Gastroesophageal sphincter (tissue), 4 donors: ENCODE results near the gene CLIC6. TPM values are rescaled to one million over a fixed set of nuclear protein-coding genes. Genes with fewer than 3 reads are reported as not detected.

Source experiments
- ATAC-seq: fragments of 150-250 bp; one replicate; pipeline ENCODE4 v1.9.1; 2016; ENCODE audit warnings: mild to moderate bottlenecking, moderate library complexity
- H3K27ac ChIP-seq, 4 donors: fragments of 200-600 bp; sonication (generic) in 3 of 4; 1 replicate in 3 of 4; 2 replicates in 1 of 4; pipeline ENCODE4 v1.5.1; 2016 to 2019
- H3K27me3 ChIP-seq: fragments of 200-600 bp; sonication (generic); one replicate; pipeline ENCODE4 v1.5.1; 2019
- H3K36me3 ChIP-seq, 2 donors: fragments of 200-600 bp; sonication (generic); one replicate each; pipeline ENCODE4 v1.5.1; 2019; ENCODE audit warnings: control low read depth in 1 of 2
- H3K4me1 ChIP-seq, 3 donors: fragments of 200-600 bp; sonication (generic); 1 replicate in 2 of 3; 2 replicates in 1 of 3; pipeline ENCODE4 v1.5.1; 2016 to 2019; ENCODE audit warnings: control low read depth in 2 of 3
- H3K4me3 ChIP-seq, 2 donors: fragments of 200-600 bp; sonication (generic); one replicate each; pipeline ENCODE4 v1.5.1; 2019; ENCODE audit warnings: mild to moderate bottlenecking in 1 of 2, moderate library complexity in 1 of 2
- H3K9me3 ChIP-seq, 3 donors: fragments of 200-600 bp; sonication (generic); one replicate each; pipeline ENCODE4 v1.5.1; 2017 to 2019; ENCODE audit warnings: control low read depth in 2 of 3
- EP300 ChIP-seq: sonication (generic); formaldehyde crosslinking; IDR thresholded peaks from one replicate; pipeline ENCODE4 v1.6.1; 2017; ENCODE audit warnings: antibody characterized with exemption, mild to moderate bottlenecking
- POLR2A ChIP-seq, 2 donors: fragments of 450-650 bp; IDR thresholded peaks; one replicate each; pipeline ENCODE4 v1.6.1; 2017; ENCODE audit warnings: antibody characterized with exemption in 2 of 2, mild to moderate bottlenecking in 2 of 2, moderate library complexity in 1 of 2
- POLR2AphosphoS5 ChIP-seq: sonication (generic); formaldehyde crosslinking; IDR thresholded peaks from one replicate; pipeline ENCODE4 v1.6.1; 2017; ENCODE audit warnings: antibody characterized with exemption
- WGBS, 2 donors: methylation state at CpG; one replicate each; pipeline ENCODE4 v1.1.5; 2018; ENCODE audit warnings: low coverage in 1 of 2; 5-methylcytosine and 5-hydroxymethylcytosine counted together
- total RNA-seq, 4 donors: library from RNA; depleted of rRNA; stranded (reverse); fragments of >200 nt; gene quantifications; one replicate each; pipeline ENCODE4 v1.1.0, GENCODE V29; 2016
- TF ChIP-seq, protein P1 (sequence below), 4 experiments: fragments of 200-600 bp in 2 of 4; fragments of 450-650 bp in 2 of 4; sonication (generic) in 1 of 4; IDR thresholded peaks; one replicate each; pipeline ENCODE4 v1.5.1; 2017 to 2019; ENCODE audit warnings: antibody characterized with exemption in 4 of 4, mild to moderate bottlenecking in 2 of 4, moderate library complexity in 2 of 4

The CLIC6 gene
- total RNA-seq, 4 donors from 2014 or later: 0.54 to 4.6 (median 0.66) TPM

DNA sequence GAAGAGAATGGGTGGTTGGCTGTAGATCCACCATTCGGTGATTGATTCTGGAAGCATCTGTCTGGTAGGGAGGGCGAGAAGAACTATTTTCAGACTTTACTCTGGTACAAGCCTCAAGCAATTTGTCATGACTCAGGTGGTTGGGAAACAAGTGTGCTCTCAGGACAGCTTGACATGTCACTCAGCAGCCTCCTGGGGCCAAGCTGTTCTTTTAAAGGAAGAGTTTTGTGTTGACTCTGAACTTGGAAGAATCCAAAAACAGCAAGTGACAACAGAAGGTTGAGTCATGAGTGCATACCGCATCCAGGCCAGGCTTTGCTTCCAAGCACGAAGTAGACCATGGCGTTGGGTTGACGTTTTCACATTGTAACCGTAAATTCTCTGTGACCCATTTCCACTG, 65.9 kb downstream of the CLIC6 start:
- Histone ChIP-seq H3K27me3 (peaks cover 16% of the 10 kb centered on the region), H3K4me3 (no peak overlapping the region), H3K27ac (no peak overlapping the region), H3K4me1 (no peaks in the 10 kb centered on the region), H3K9me3 (no peaks in the 10 kb centered on the region), H3K36me3 (no peaks in the 10 kb centered on the region)
- no peak for TF ChIP-seq POLR2A (IDR thresholded peaks at IDR 0.05)
- TF ChIP-seq EP300: no peak
- TF ChIP-seq, protein P1, sequence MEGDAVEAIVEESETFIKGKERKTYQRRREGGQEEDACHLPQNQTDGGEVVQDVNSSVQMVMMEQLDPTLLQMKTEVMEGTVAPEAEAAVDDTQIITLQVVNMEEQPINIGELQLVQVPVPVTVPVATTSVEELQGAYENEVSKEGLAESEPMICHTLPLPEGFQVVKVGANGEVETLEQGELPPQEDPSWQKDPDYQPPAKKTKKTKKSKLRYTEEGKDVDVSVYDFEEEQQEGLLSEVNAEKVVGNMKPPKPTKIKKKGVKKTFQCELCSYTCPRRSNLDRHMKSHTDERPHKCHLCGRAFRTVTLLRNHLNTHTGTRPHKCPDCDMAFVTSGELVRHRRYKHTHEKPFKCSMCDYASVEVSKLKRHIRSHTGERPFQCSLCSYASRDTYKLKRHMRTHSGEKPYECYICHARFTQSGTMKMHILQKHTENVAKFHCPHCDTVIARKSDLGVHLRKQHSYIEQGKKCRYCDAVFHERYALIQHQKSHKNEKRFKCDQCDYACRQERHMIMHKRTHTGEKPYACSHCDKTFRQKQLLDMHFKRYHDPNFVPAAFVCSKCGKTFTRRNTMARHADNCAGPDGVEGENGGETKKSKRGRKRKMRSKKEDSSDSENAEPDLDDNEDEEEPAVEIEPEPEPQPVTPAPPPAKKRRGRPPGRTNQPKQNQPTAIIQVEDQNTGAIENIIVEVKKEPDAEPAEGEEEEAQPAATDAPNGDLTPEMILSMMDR (IDR thresholded peaks at IDR 0.05): no peak
- no peak for TF ChIP-seq POLR2AphosphoS5
- 90 to 92% methylated on average over 6 to 7 of the region's 7 CpGs for WGBS, 2 donors
- no peak for ATAC-seq

DNA sequence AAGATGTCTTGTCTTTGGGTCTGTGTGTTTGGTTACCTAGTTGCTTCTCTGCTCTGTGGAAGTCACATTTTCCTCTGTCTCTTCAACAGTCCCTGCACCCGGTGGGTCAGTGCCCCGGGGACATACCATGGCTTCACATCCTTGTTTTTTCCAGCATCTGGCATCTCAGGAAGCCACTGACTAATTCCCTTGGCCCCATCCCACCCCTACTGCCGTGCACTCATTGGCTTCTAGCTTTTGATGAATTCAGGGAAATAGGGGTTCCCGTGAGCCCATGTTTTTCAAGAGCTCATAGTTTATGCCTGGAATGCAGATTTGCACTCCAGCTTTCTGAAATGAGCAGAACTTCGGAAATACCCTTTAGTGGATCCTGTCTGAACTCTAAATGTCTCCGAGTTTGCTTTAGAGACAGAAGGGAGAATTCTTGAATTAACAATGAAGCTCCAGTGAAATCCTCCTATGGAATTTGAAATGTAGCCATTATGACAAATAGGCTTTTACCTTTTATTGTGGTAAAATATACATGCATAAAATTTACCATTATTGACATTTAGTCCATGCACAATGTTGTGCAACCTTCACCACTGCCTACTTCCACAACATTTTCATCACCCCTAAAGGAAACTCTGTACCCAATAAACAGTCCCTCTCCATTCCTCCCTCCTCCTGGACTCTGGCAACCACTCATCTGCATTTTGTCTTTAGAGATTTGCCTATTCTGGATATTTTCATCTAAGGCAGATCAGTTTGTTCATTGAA, 67.5 kb downstream of the CLIC6 start:
- no peaks in the 10 kb centered on the region for H3K9me3 ChIP-seq
- TF ChIP-seq POLR2AphosphoS5 (no peak), POLR2A (IDR thresholded peaks at IDR 0.05) (no peak), EP300 (no peak)
- TF ChIP-seq, protein P1 (IDR thresholded peaks at IDR 0.05): no peak
- H3K27me3 ChIP-seq: peaks cover 21% of the 10 kb centered on the region
- no peaks in the 10 kb centered on the region for H3K36me3 ChIP-seq
- no peak overlapping the region for H3K27ac ChIP-seq
- WGBS, 2 donors: 60 to 65% methylated on average over 3 to 5 of the region's 6 CpGs
- ATAC-seq: no peak
- H3K4me1 ChIP-seq: no peaks in the 10 kb centered on the region
- no peak overlapping the region for H3K4me3 ChIP-seq

DNA sequence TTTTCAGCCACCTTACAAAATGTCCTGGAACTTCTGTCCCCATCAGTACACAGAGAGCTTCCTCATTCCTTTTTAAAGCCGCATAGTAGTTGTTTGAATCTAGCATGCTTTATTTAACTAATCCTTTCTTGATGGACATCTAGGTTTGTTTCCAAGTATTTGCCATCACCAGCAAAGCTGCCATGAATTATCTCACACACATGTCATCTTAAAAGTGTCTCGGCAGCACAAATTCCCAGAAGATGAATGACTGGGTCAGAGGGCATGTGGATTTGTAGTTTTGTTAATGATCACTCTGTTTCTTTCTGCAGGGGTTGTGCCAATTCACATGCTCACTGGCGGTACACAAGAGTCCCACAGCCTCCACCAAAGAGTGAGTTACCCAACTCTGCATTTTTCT, 68.3 kb downstream of the CLIC6 start:
- TF ChIP-seq, protein P1 (IDR thresholded peaks at IDR 0.05): no peak
- peak; percentile 49 for TF ChIP-seq POLR2AphosphoS5
- Histone ChIP-seq H3K4me1 (no peaks in the 10 kb centered on the region), H3K36me3 (no peaks in the 10 kb centered on the region), H3K27ac (no peak overlapping the region), H3K4me3 (no peak overlapping the region), H3K27me3 (peaks cover 25% of the 10 kb centered on the region), H3K9me3 (no peaks in the 10 kb centered on the region)
- 19% methylated on average over 3 of the region's 3 CpGs for WGBS, 2 donors
- ATAC-seq: no peak

DNA sequence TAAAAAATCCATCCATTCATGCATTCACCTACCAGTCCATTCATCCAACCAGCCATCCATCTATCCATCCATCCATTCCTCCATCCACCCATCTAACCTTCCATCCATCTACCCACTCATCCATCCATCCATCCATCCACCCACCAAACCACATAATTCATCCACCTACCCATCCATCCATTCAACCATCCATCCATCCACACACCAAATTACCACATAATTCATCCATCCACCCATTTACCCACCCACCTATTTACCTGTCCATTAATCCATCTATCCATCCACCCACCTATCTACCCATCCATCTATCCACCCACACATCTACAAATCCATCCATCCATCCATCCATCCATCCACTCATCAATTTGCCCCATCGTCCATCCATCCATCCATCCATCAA, 71.4 kb downstream of the CLIC6 start:
- Histone ChIP-seq H3K27ac (no peak overlapping the region), H3K9me3 (no peaks in the 10 kb centered on the region), H3K4me1 (peaks cover 0 to 5% (median 0%) of the 10 kb centered on the region in 3 donors), H3K36me3 (no peaks in the 10 kb centered on the region), H3K27me3 (peaks cover 40% of the 10 kb centered on the region), H3K4me3 (no peak overlapping the region)
- 81 to 100% methylated on average over 1 of the region's 1 CpG for WGBS, 2 donors
- TF ChIP-seq, protein P1 (IDR thresholded peaks at IDR 0.05): no peak
- no peak for TF ChIP-seq EP300
- no peak for TF ChIP-seq POLR2AphosphoS5
- no peak for TF ChIP-seq POLR2A (IDR thresholded peaks at IDR 0.05)
- ATAC-seq: no peak

DNA sequence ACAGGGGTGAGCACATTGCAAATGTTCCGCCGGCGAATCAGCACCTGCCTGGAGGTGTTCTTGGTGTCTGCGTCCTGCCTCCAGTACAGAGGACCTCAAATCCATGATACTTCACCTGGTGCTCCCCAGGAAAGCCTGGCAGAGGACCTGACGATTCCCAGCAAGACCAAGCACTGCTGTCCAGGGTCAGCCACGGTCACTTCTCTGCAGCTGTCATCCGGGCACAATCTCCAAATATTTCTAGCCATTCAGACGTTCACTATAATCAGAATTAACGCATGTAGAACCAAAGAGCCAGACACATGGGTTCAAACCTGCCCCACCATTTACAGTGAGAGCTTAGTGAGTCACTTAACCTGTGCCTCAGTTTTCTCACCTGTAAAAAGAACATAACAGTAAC, 74.5 kb downstream of the CLIC6 start:
- H3K4me3 ChIP-seq: no peak overlapping the region
- 60 to 93% methylated on average over 1 to 3 of the region's 9 CpGs for WGBS, 2 donors
- H3K36me3 ChIP-seq: no peaks in the 10 kb centered on the region
- no peaks in the 10 kb centered on the region for H3K9me3 ChIP-seq
- peaks cover 0 to 11% (median 0%) of the 10 kb centered on the region in 3 donors for H3K4me1 ChIP-seq
- ATAC-seq: no peak
- TF ChIP-seq EP300 (no peak), POLR2AphosphoS5 (no peak), POLR2A (IDR thresholded peaks at IDR 0.05) (no peak)
- TF ChIP-seq, protein P1 (IDR thresholded peaks at IDR 0.05): no peak
- no peak overlapping the region for H3K27ac ChIP-seq
- peaks cover 39% of the 10 kb centered on the region for H3K27me3 ChIP-seq
